HCT116 (cell line): ENCODE data around the gene SPRED2. TPM values are rescaled to one million over a fixed set of nuclear protein-coding genes. Genes with fewer than 3 reads are reported as not detected.

Experiments used
- ATAC-seq: fragments of 200-7000 bp; cut with Tn5 transposase; 2 replicates; pipeline ENCODE4 v1.9.1; 2020; ENCODE audit warnings: mild to moderate bottlenecking, moderate library complexity
- BruUV-seq: library from RNA; stranded (reverse); fragments of 400-500 nt; replicated peaks from 2 replicates; lab custom pipeline; 2021; lab: Mats Ljungman, UMichigan
- CTCF ChIA-PET: fragments of 300-600 bp; sonication (Branson Sonifier 250); formaldehyde crosslinking; loops from one replicate; lab custom pipeline; 2021; ENCODE audit warnings: antibody characterized with exemption; lab: Charles Lee
- POLR2A ChIA-PET: fragments of 300-600, 350-600 bp; sonication (Branson Sonifier 250); formaldehyde crosslinking; loops from one replicate; lab custom pipeline; 2021; ENCODE audit warnings: antibody characterized with exemption; lab: Charles Lee
- RAD21 ChIA-PET, 2 experiments: fragments of 300-600 bp; sonication (Branson Sonifier 250); formaldehyde crosslinking; loops; one replicate each; lab custom pipeline; 2023; ENCODE audit warnings: low total read pairs in 2 of 2; ENCODE audit not compliant: uncharacterized antibody in 2 of 2, unreplicated experiment in 2 of 2, low non-redundant PET in 1 of 2; lab: Charles Lee
- DNase-seq: peaks from one replicate; pipeline ENCODE4 v3.0.0-alpha.2; 2010; ENCODE audit warnings: low read depth, low spot score
- H2AFZ ChIP-seq: fragments of 200-600 bp; shearing (Covaris generic), sonication (generic); 2 replicates; pipeline ENCODE4 v1.6.1; 2017; ENCODE audit warnings: low read depth, mixed run types, mixed read lengths, antibody characterized with exemption, low read length; ENCODE audit not compliant: poor library complexity, severe bottlenecking
- H3K27ac ChIP-seq: 2 replicates; pipeline ENCODE4 v1.5.1; 2012; ENCODE audit warnings: low read depth, low read length
- H3K27me3 ChIP-seq: fragments of 200-600 bp; sonication (generic); 2 replicates; pipeline ENCODE4 v1.6.1; 2016; ENCODE audit warnings: mixed run types, low read length, mixed read lengths; ENCODE audit not compliant: insufficient read depth
- H3K36me3 ChIP-seq, 2 experiments: fragments of 200-500 bp in 1 of 2; fragments of 200-600 bp in 1 of 2; sonication (Bioruptor generic) in 1 of 2; sonication (generic) in 1 of 2; 2 replicates each; pipeline versions ENCODE4 v1.5.1 to v1.6.1; 2014 to 2016; ENCODE audit warnings: low read length in 2 of 2, inconsistent platforms in 1 of 2, mixed read lengths in 1 of 2, mixed run types in 1 of 2; ENCODE audit not compliant: insufficient read depth in 2 of 2, control insufficient read depth in 1 of 2
- H3K4me1 ChIP-seq, 2 experiments: fragments of 200-600 bp in 1 of 2; sonication (generic) in 1 of 2; 2 replicates each; pipeline versions ENCODE4 v1.5.1 to v1.6.1; 2012 to 2017; ENCODE audit warnings: low read length in 2 of 2, inconsistent platforms in 1 of 2, mild to moderate bottlenecking in 1 of 2, mixed read lengths in 1 of 2, mixed run types in 1 of 2, moderate library complexity in 1 of 2; ENCODE audit not compliant: insufficient read depth in 2 of 2, control insufficient read depth in 1 of 2
- H3K4me2 ChIP-seq: fragments of 200-600 bp; sonication (generic); 2 replicates; pipeline ENCODE4 v1.6.1; 2017; ENCODE audit warnings: mixed run types, low read length, mixed read lengths
- H3K4me3 ChIP-seq, 2 experiments: fragments of 200-600 bp in 1 of 2; sonication (generic) in 1 of 2; replicated peaks in 1 of 2; 2 replicates each; pipeline ENCODE4 v1.5.1; 2011 to 2016; ENCODE audit warnings: low read length in 2 of 2, control low read depth in 1 of 2, low read depth in 1 of 2, mild to moderate bottlenecking in 1 of 2, mixed read lengths in 1 of 2, mixed run types in 1 of 2
- H3K79me2 ChIP-seq: fragments of 200-600 bp; sonication (generic); 2 replicates; pipeline ENCODE4 v1.6.1; 2017; ENCODE audit warnings: mild to moderate bottlenecking, mixed run types, low read length, moderate library complexity, mixed read lengths; ENCODE audit not compliant: insufficient read depth
- H3K9ac ChIP-seq: fragments of 200-600 bp; sonication (generic); 2 replicates; pipeline ENCODE4 v1.6.1; 2016; ENCODE audit warnings: low read length, mixed read lengths
- H3K9me2 ChIP-seq: fragments of 200-600 bp; sonication (generic), shearing (Covaris generic); 2 replicates; pipeline ENCODE4 v1.6.1; 2017; ENCODE audit warnings: mixed run types, mild to moderate bottlenecking, moderate library complexity; ENCODE audit not compliant: insufficient read depth
- H3K9me3 ChIP-seq, 2 experiments: fragments of 200-500 bp in 1 of 2; fragments of 200-600 bp in 1 of 2; sonication (Bioruptor generic) in 1 of 2; sonication (generic) in 1 of 2; 2 replicates each; pipeline ENCODE4 v1.6.1; 2014 to 2017; ENCODE audit warnings: low read length in 2 of 2, mixed read lengths in 2 of 2, inconsistent platforms in 1 of 2, low read depth in 1 of 2, mild to moderate bottlenecking in 1 of 2, mixed run types in 1 of 2, moderate library complexity in 1 of 2; ENCODE audit not compliant: control insufficient read depth in 1 of 2, insufficient read depth in 1 of 2
- H4K20me1 ChIP-seq: fragments of 200-600 bp; sonication (generic), shearing (Covaris generic); 2 replicates; pipeline ENCODE4 v1.6.1; 2017; ENCODE audit warnings: mixed run types, mild to moderate bottlenecking, moderate library complexity; ENCODE audit not compliant: insufficient read depth
- ATF3 ChIP-seq: IDR thresholded peaks from 2 replicates; pipeline ENCODE4 v1.6.1; 2012
- CBX3 ChIP-seq: IDR thresholded peaks from 2 replicates; pipeline ENCODE4 v1.6.1; 2012; ENCODE audit warnings: low read depth
- CEBPB ChIP-seq: IDR thresholded peaks from 2 replicates; pipeline ENCODE4 v1.6.1; 2012; ENCODE audit warnings: low read depth
- CTCF ChIP-seq, 3 experiments: fragments of 200-600 bp in 1 of 3; sonication (generic) in 1 of 3; IDR thresholded peaks in 2 of 3; conservative IDR thresholded peaks in 1 of 3; 2 replicates each; pipeline ENCODE4 v1.5.1; 2012 to 2017; ENCODE audit warnings: low read depth in 2 of 3, low read length in 2 of 3, antibody characterized with exemption in 1 of 3, borderline replicate concordance in 1 of 3, control low read depth in 1 of 3, mild to moderate bottlenecking in 1 of 3, mixed read lengths in 1 of 3, mixed run types in 1 of 3, moderate library complexity in 1 of 3; ENCODE audit not compliant: insufficient read depth in 1 of 3
- EGR1 ChIP-seq: IDR thresholded peaks from 2 replicates; pipeline ENCODE4 v1.6.1; 2012; ENCODE audit warnings: low read depth
- ELF1 ChIP-seq: IDR thresholded peaks from 2 replicates; pipeline ENCODE4 v1.6.1; 2012; ENCODE audit warnings: low read depth, borderline replicate concordance
- EZH2 ChIP-seq: fragments of 200-600 bp; sonication (generic); IDR thresholded peaks from 2 replicates; pipeline ENCODE4 v1.6.1; 2017; ENCODE audit warnings: antibody characterized with exemption, mixed run types
- FOSL1 ChIP-seq: IDR thresholded peaks from 2 replicates; pipeline ENCODE4 v1.6.1; 2012; ENCODE audit warnings: low read depth
- JUND ChIP-seq: IDR thresholded peaks from 2 replicates; pipeline ENCODE4 v1.6.1; 2012
- POLR2AphosphoS5 ChIP-seq: IDR thresholded peaks from 2 replicates; pipeline ENCODE4 v1.6.1; 2011; ENCODE audit warnings: mild to moderate bottlenecking, low read depth, low read length, moderate library complexity
- SIN3A ChIP-seq: IDR thresholded peaks from 2 replicates; pipeline ENCODE4 v1.6.1; 2012; ENCODE audit warnings: low read depth
- SP1 ChIP-seq: IDR thresholded peaks from 2 replicates; pipeline ENCODE4 v1.6.1; 2012; ENCODE audit warnings: low read depth
- SRF ChIP-seq: IDR thresholded peaks from 2 replicates; pipeline ENCODE4 v1.6.1; 2012; ENCODE audit warnings: low read depth
- TCF7L2 ChIP-seq: IDR thresholded peaks from 2 replicates; pipeline ENCODE4 v1.7.0; 2011; ENCODE audit warnings: borderline replicate concordance, inconsistent platforms; ENCODE audit not compliant: insufficient read depth, insufficient read length; ENCODE audit errors: extremely low read depth
- YY1 ChIP-seq: IDR thresholded peaks from 2 replicates; pipeline ENCODE4 v1.6.1; 2011; ENCODE audit warnings: low read length, low read depth, moderate library complexity, mild to moderate bottlenecking; ENCODE audit not compliant: insufficient replicate concordance; ENCODE audit errors: extremely low read depth
- ZFX ChIP-seq: fragments of 450-650 bp; IDR thresholded peaks from 2 replicates; pipeline ENCODE4 v1.6.1; 2017
- ZNF274 ChIP-seq: fragments of 200-500 bp; sonication (Bioruptor generic); IDR thresholded peaks from 2 replicates; pipeline ENCODE4 v1.6.1; 2014; ENCODE audit warnings: mild to moderate bottlenecking, low read depth, low read length, inconsistent platforms
- intact Hi-C: fragments of 100-400 bp; cut with micrococcal nuclease; formaldehyde crosslinking; loops from 2 replicates; pipeline ENCODE4 v1.10.0; 2022
- total RNA-seq: library from RNA; stranded (reverse); gene quantifications from one replicate; pipeline ENCODE4 v1.2.1, GENCODE V29; 2021; ENCODE audit not compliant: unreplicated experiment
- TF ChIP-seq, protein P1 (sequence below): IDR thresholded peaks from 2 replicates; pipeline ENCODE4 v1.6.1; 2012; ENCODE audit warnings: low read depth
- TF ChIP-seq, protein P2 (sequence below): IDR thresholded peaks from 2 replicates; pipeline ENCODE4 v1.6.1; 2012

SPRED2 gene
- total RNA-seq, 1 experiment from 2014 or later: 62.6 TPM

- no peaks in the 10 kb centered on the region for H3K27me3 ChIP-seq
- H3K36me3 ChIP-seq: no peaks in the 10 kb centered on the region
- H3K9ac ChIP-seq: no peak overlapping the region
- RAD21 ChIA-PET: no interaction called here
- H3K9me3 ChIP-seq: no peaks in the 10 kb centered on the region
- DNase-seq: no peak
- H4K20me1 ChIP-seq: peaks cover 22% of the 10 kb centered on the region; the same call in 1 of the 2 replicates
- peaks cover 22 to 37% of the 10 kb centered on the region in 2 experiments for H3K4me1 ChIP-seq
- H3K79me2 ChIP-seq: peaks cover 95% of the 10 kb centered on the region
- H3K9me2 ChIP-seq: no peaks in the 10 kb centered on the region
- CTCF ChIA-PET: no interaction called here
- H3K4me3 ChIP-seq: no peak overlapping the region
- H3K4me2 ChIP-seq: no peak overlapping the region
- intact Hi-C loops: no loop called here
- ATAC-seq: no peak
- POLR2A ChIA-PET: no interaction called here
- no peak overlapping the region for H3K27ac ChIP-seq
- no peak overlapping the region for H2AFZ ChIP-seq
- no TSS peak for BruUV-seq
- TF ChIP-seq CTCF (IDR thresholded peaks at IDR 0.05 in 2 of 3, conservative IDR thresholded peaks at IDR 0.05 in 1 of 3; ENCODE audit: borderline replicate concordance in 1 of 3, insufficient read depth in 1 of 3, low read depth in 2 of 3, low read length in 2 of 3) (no peak), SP1 (no peak), ATF3 (no peak), EZH2 (no peak), POLR2AphosphoS5 (no peak), ZNF274 (no peak), CEBPB (no peak), TCF7L2 (no peak), EGR1 (no peak), YY1 (no peak), SRF (no peak), SIN3A (no peak), ZFX (no peak), JUND (no peak), ELF1 (no peak), CBX3 (no peak), FOSL1 (no peak)
- TF ChIP-seq, protein P1, sequence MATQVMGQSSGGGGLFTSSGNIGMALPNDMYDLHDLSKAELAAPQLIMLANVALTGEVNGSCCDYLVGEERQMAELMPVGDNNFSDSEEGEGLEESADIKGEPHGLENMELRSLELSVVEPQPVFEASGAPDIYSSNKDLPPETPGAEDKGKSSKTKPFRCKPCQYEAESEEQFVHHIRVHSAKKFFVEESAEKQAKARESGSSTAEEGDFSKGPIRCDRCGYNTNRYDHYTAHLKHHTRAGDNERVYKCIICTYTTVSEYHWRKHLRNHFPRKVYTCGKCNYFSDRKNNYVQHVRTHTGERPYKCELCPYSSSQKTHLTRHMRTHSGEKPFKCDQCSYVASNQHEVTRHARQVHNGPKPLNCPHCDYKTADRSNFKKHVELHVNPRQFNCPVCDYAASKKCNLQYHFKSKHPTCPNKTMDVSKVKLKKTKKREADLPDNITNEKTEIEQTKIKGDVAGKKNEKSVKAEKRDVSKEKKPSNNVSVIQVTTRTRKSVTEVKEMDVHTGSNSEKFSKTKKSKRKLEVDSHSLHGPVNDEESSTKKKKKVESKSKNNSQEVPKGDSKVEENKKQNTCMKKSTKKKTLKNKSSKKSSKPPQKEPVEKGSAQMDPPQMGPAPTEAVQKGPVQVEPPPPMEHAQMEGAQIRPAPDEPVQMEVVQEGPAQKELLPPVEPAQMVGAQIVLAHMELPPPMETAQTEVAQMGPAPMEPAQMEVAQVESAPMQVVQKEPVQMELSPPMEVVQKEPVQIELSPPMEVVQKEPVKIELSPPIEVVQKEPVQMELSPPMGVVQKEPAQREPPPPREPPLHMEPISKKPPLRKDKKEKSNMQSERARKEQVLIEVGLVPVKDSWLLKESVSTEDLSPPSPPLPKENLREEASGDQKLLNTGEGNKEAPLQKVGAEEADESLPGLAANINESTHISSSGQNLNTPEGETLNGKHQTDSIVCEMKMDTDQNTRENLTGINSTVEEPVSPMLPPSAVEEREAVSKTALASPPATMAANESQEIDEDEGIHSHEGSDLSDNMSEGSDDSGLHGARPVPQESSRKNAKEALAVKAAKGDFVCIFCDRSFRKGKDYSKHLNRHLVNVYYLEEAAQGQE: no peak
- TF ChIP-seq, protein P2, sequence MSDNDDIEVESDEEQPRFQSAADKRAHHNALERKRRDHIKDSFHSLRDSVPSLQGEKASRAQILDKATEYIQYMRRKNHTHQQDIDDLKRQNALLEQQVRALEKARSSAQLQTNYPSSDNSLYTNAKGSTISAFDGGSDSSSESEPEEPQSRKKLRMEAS: no peak
These were observed 28.9 kb downstream of the SPRED2 start for GRCh38 chr2:65403529-65403915.
